Left hindlimb (tissue), 1 donor: Measurements from ENCODE around the gene P2RY8.
"Not testable (repeated sequence)": the region's sequence is repeated elsewhere in the genome, so short reads cannot be mapped to it uniquely, and the experiment has no call there.

ENCODE experiments used
- DNase-seq: peaks from one replicate; pipeline ENCODE4 v3.0.0-alpha.2; 2018

Gene P2RY8

GRCh38 chrX:1518512-1518911 is 18.5 kb downstream of the P2RY8 start:
- no peak for DNase-seq

GRCh38 chrX:1516596-1517104 is 20.3 kb downstream of the P2RY8 start:
- DNase-seq: no peak

- DNase-seq: no peak
Measured at GRCh38 chrX:1511829-1512228, 25.2 kb downstream of the P2RY8 start.

GRCh38 chrX:1511150-1511549 is 25.8 kb downstream of the P2RY8 start:
- no peak for DNase-seq

- no peak for DNase-seq
Measured at GRCh38 chrX:1507511-1508463, 29.2 kb downstream of the P2RY8 start.

- DNase-seq: no peak
Measured at GRCh38 chrX:1506916-1507315, 30.1 kb downstream of the P2RY8 start.

- no peak for DNase-seq
Measured at GRCh38 chrX:1502853-1503252, 34.1 kb downstream of the P2RY8 start.

- DNase-seq: no peak
Measured at GRCh38 chrX:1502241-1502640, 34.7 kb downstream of the P2RY8 start.

- no peak for DNase-seq
Measured at GRCh38 chrX:1500701-1501624, 36.0 kb downstream of the P2RY8 start.

- no peak for DNase-seq
Measured at GRCh38 chrX:1496076-1496475, 40.9 kb downstream of the P2RY8 start.

- no peak for DNase-seq
Measured at GRCh38 chrX:1493877-1494510, 43.0 kb downstream of the P2RY8 start.

- DNase-seq: no peak
Measured at GRCh38 chrX:1493412-1493811, 43.6 kb downstream of the P2RY8 start.

- DNase-seq: no peak
Measured at GRCh38 chrX:1492421-1493012, 44.5 kb downstream of the P2RY8 start.

- no peak for DNase-seq
Measured at GRCh38 chrX:1491851-1492349, 45.1 kb downstream of the P2RY8 start.

GRCh38 chrX:1491248-1491647 is 45.7 kb downstream of the P2RY8 start:
- not testable (repeated sequence) for DNase-seq

GRCh38 chrX:1490723-1491122 is 46.3 kb downstream of the P2RY8 start:
- DNase-seq: not testable (repeated sequence)

- not testable (repeated sequence) for DNase-seq
Measured at GRCh38 chrX:1489354-1489753, 47.6 kb downstream of the P2RY8 start.

GRCh38 chrX:1488745-1489144 is 48.2 kb downstream of the P2RY8 start:
- DNase-seq: no peak

GRCh38 chrX:1488141-1488540 is 48.8 kb downstream of the P2RY8 start:
- DNase-seq: no peak

- DNase-seq: no peak
Measured at GRCh38 chrX:1487401-1487800, 49.6 kb downstream of the P2RY8 start.

GRCh38 chrX:1486749-1487361 is 50.1 kb downstream of the P2RY8 start:
- no peak for DNase-seq

GRCh38 chrX:1486177-1486576 is 50.8 kb downstream of the P2RY8 start:
- DNase-seq: no peak
